ENCODE measurements around the gene RLN1. TPM values are rescaled to one million over a fixed set of nuclear protein-coding genes. Genes with fewer than 3 reads are reported as not detected.

RLN1 gene
- total and polyA plus RNA-seq, 2 donors (not counting 1 experiment from before 2014, with no cell fraction given): 0.60 to 1.4 TPM

GRCh38 chr9:5288591-5288990 is 51.1 kb downstream of the RLN1 start:
- no peak overlapping the region for H3K4me3 ChIP-seq (ENCODE audit: control extremely low read depth in 1 of 5, extremely low read depth in 1 of 5, insufficient read depth in 1 of 5, low read depth in 2 of 5, low read length in 4 of 5)
- WGBS (ENCODE audit: insufficient coverage): no CpG with 5 or more reads among the region's 1 CpG
- no peak overlapping the region for H3K9ac ChIP-seq (ENCODE audit: low read length)
- peaks cover 0 to 5% (median 1%) of the 10 kb centered on the region in 4 experiments for H3K27me3 ChIP-seq (replicated peaks in 1 of 4; ENCODE audit: control extremely low read depth in 1 of 4, control insufficient read depth in 3 of 4, insufficient read depth in 4 of 4, low read length in 3 of 4)
- H3K79me2 ChIP-seq (ENCODE audit: control insufficient read depth, insufficient read depth, low read length): no peaks in the 10 kb centered on the region
- intact Hi-C loops (cut with micrococcal nuclease): no loop called here
- no peaks in the 10 kb centered on the region for H3K36me3 ChIP-seq (replicated peaks in 1 of 2; ENCODE audit: control extremely low read depth in 1 of 2, control insufficient read depth in 1 of 2, extremely low read depth in 1 of 2, insufficient read depth in 2 of 2, low read length in 1 of 2)
- H3K4me3 Mint-ChIP-seq: no peak overlapping the region
- peaks cover 9% of the 10 kb centered on the region for H3K27me3 Mint-ChIP-seq
- DNase-seq: no peak
- POLR2A ChIA-PET: no interaction called here
- no peaks in the 10 kb centered on the region for H3K4me1 ChIP-seq (ENCODE audit: control insufficient read depth in 2 of 2, insufficient read depth in 2 of 2, low read length in 2 of 2)
- ATAC-seq (ENCODE audit: low read depth): no peak
- H3K9me3 ChIP-seq (ENCODE audit: control extremely low read depth in 1 of 3, control insufficient read depth in 2 of 3, insufficient read depth in 1 of 3, low read length in 2 of 3): peaks cover 0 to 2% (median 0%) of the 10 kb centered on the region in 3 donors
- CTCF ChIA-PET: no interaction called here
- H3K27ac Mint-ChIP-seq: no peak overlapping the region
- no peaks in the 10 kb centered on the region for H3K4me1 Mint-ChIP-seq
- no peaks in the 10 kb centered on the region for H4K20me1 ChIP-seq (ENCODE audit: control insufficient read depth, insufficient read depth, low read length, poor library complexity, severe bottlenecking)
- no peak overlapping the region for H3K4me2 ChIP-seq (replicated peaks; ENCODE audit: low read depth, low read length, poor library complexity, severe bottlenecking)
- H3K27ac ChIP-seq (ENCODE audit: low read length in 2 of 2): no peak overlapping the region
- no peak overlapping the region for H2AFZ ChIP-seq (ENCODE audit: insufficient read depth, low read depth, low read length, poor library complexity, severe bottlenecking)
- TF ChIP-seq, protein P1, sequence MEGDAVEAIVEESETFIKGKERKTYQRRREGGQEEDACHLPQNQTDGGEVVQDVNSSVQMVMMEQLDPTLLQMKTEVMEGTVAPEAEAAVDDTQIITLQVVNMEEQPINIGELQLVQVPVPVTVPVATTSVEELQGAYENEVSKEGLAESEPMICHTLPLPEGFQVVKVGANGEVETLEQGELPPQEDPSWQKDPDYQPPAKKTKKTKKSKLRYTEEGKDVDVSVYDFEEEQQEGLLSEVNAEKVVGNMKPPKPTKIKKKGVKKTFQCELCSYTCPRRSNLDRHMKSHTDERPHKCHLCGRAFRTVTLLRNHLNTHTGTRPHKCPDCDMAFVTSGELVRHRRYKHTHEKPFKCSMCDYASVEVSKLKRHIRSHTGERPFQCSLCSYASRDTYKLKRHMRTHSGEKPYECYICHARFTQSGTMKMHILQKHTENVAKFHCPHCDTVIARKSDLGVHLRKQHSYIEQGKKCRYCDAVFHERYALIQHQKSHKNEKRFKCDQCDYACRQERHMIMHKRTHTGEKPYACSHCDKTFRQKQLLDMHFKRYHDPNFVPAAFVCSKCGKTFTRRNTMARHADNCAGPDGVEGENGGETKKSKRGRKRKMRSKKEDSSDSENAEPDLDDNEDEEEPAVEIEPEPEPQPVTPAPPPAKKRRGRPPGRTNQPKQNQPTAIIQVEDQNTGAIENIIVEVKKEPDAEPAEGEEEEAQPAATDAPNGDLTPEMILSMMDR (IDR thresholded peaks at IDR 0.05): no peak
- TF ChIP-seq EZH2 (IDR thresholded peaks at IDR 0.05; ENCODE audit: borderline replicate concordance, insufficient read depth, low read depth, low read length, poor library complexity, severe bottlenecking): no peak
- peaks cover 7% of the 10 kb centered on the region for H3K9me3 Mint-ChIP-seq (ENCODE audit: insufficient read depth)

- Histone ChIP-seq H3K4me3 (ENCODE audit: control extremely low read depth in 1 of 5, extremely low read depth in 1 of 5, insufficient read depth in 1 of 5, low read depth in 2 of 5, low read length in 4 of 5) (no peak overlapping the region), H3K27me3 (replicated peaks in 1 of 4; ENCODE audit: control extremely low read depth in 1 of 4, control insufficient read depth in 3 of 4, insufficient read depth in 4 of 4, low read length in 3 of 4) (peaks cover 0 to 5% (median 0%) of the 10 kb centered on the region in 4 experiments), H3K4me2 (replicated peaks; ENCODE audit: low read depth, low read length, poor library complexity, severe bottlenecking) (no peak overlapping the region), H2AFZ (ENCODE audit: insufficient read depth, low read depth, low read length, poor library complexity, severe bottlenecking) (no peak overlapping the region), H3K9ac (ENCODE audit: low read length) (no peak overlapping the region), H3K79me2 (ENCODE audit: control insufficient read depth, insufficient read depth, low read length) (no peaks in the 10 kb centered on the region), H3K9me3 (ENCODE audit: control extremely low read depth in 1 of 3, control insufficient read depth in 2 of 3, insufficient read depth in 1 of 3, low read length in 2 of 3) (no peaks in the 10 kb centered on the region), H3K27ac (ENCODE audit: low read length in 2 of 2) (no peak overlapping the region), H3K4me1 (ENCODE audit: control insufficient read depth in 2 of 2, insufficient read depth in 2 of 2, low read length in 2 of 2) (no peaks in the 10 kb centered on the region), H4K20me1 (ENCODE audit: control insufficient read depth, insufficient read depth, low read length, poor library complexity, severe bottlenecking) (no peaks in the 10 kb centered on the region), H3K36me3 (replicated peaks in 1 of 2; ENCODE audit: control extremely low read depth in 1 of 2, control insufficient read depth in 1 of 2, extremely low read depth in 1 of 2, insufficient read depth in 2 of 2, low read length in 1 of 2) (no peaks in the 10 kb centered on the region)
- no peak for ATAC-seq (ENCODE audit: low read depth)
- H3K9me3 Mint-ChIP-seq (ENCODE audit: insufficient read depth): peaks cover 7% of the 10 kb centered on the region
- no peak overlapping the region for H3K27ac Mint-ChIP-seq
- POLR2A ChIA-PET: no interaction called here
- CTCF ChIA-PET: no interaction called here
- no peak overlapping the region for H3K4me3 Mint-ChIP-seq
- intact Hi-C loops (cut with micrococcal nuclease): no loop called here
- DNase-seq: no peak
- no peak for TF ChIP-seq EZH2 (IDR thresholded peaks at IDR 0.05; ENCODE audit: borderline replicate concordance, insufficient read depth, low read depth, low read length, poor library complexity, severe bottlenecking)
- TF ChIP-seq, protein P1 (IDR thresholded peaks at IDR 0.05): no peak
- H3K4me1 Mint-ChIP-seq: no peaks in the 10 kb centered on the region
- H3K27me3 Mint-ChIP-seq: peaks cover 9% of the 10 kb centered on the region
Measured at GRCh38 chr9:5286262-5286661, 53.4 kb downstream of the RLN1 start.

Small RNA genes lying within 50 kb of the gene (small RNA-seq; reads per million reads assigned to genes)
- not detected for gene AL135786.1 (ENCODE audit: insufficient read length, low read depth, low replicate concordance)
- gene HMGN2P31 (ENCODE audit: insufficient read length, low read depth, low replicate concordance): not detected

Other genes with a start within 250 kb of the RLN1 start
- not detected in 2 replicates for gene INSL6, start 154.2 kb downstream of the RLN1 start, total RNA-seq
- not detected in 2 replicates for gene INSL6, start 154.2 kb downstream of the RLN1 start, polyA plus RNA-seq
- not detected in 2 replicates for gene INSL4, start 108.5 kb downstream of the RLN1 start, total RNA-seq
- gene INSL4, start 108.5 kb downstream of the RLN1 start, polyA plus RNA-seq: not detected in 2 replicates
- gene RLN2, start 35.2 kb downstream of the RLN1 start, total RNA-seq: 1.0 and 3.5 TPM in 2 replicates
- gene RLN2, start 35.2 kb downstream of the RLN1 start, polyA plus RNA-seq: 0.23 and 0.94 TPM in 2 replicates
- 11.0 and 12.3 TPM in 2 replicates for gene PLGRKT, start 98.0 kb upstream of the RLN1 start, total RNA-seq
- gene PLGRKT, start 98.0 kb upstream of the RLN1 start, polyA plus RNA-seq: 6.1 and 8.4 TPM in 2 replicates
- gene CD274, start 110.7 kb upstream of the RLN1 start, total RNA-seq: 5.2 and 7.0 TPM in 2 replicates
- 0.61 and 1.4 TPM in 2 replicates for gene CD274, start 110.7 kb upstream of the RLN1 start, polyA plus RNA-seq
- gene PDCD1LG2, start 170.7 kb upstream of the RLN1 start, total RNA-seq: 0.49 and 0.67 TPM in 2 replicates
- not detected in 2 replicates for gene PDCD1LG2, start 170.7 kb upstream of the RLN1 start, polyA plus RNA-seq